Hematopoietic multipotent progenitor cell treated with erythropoietin and hydrocortisone succinate and interleukin-3 and kit ligand, for 15 days (in vitro differentiated cells): ENCODE measurements around the gene THEM4.

Source experiments
- DNase-seq: peaks from one replicate; pipeline ENCODE4 v3.0.0-alpha.2; 2015; ENCODE audit warnings: low spot score

THEM4 gene

GRCh38 chr1:151859891-151860293, 49.4 kb downstream of the THEM4 start:
- no peak for DNase-seq

- DNase-seq = no peak
Observed at GRCh38 chr1:151858886-151859665, 50.2 kb downstream of the THEM4 start.

DNA sequence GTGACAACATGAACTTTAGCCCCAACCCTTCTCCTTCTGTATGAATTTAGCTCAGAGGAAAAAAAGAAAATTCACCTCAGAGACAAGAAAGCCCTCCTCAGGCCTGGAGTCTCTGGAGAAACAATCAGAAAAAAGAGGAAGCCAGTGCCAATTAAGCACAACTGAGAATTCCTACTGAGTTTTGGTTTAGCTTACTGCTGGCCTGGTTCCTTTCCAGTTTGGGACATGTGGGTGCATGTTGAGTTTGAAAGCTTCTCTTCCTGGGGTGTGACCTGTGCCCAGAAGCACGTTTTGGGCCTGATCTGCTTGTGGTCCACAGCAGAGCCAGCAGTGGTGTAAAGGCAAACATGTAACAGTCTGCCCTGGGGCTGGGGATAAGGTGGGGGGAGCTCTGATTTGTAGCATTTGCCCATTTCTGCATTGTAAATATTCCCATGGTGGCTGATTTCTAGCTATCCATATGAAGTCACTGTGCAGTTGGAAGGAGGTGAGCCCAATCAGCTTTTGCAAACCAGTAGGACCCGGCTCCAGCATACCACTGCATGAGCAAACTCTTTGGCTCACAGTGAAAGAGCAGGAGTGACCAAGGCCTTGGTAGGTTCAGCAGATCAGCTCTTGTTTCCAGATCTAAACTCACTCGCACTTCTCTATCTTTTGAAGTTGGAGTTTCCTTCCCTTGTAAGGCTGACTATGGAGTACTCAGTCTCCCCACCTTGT, 51.1 kb downstream of the THEM4 start:
- no peak for DNase-seq

DNA sequence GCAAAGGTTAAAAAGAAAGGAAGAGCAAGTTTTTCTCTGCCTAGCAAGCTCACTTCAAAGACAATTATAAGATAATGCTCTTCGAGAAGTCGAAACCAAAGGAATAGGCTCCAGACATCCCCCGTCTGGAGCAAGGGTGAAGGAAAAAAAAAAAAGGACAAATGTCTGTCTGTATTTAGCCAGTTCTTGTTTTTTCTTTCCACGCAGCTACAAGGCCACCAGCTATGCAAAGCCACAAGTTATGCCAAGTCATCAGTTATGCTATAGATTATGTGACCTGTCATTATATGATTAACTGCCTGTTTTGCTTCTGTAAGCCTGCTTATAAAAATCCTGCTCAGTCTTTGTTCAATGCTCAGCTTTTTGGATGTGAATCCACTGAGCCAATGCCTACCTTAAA, 53.4 kb downstream of the THEM4 start:
- peak; percentile 62 for DNase-seq

- peak; percentile 63 for DNase-seq
Observed at GRCh38 chr1:151855516-151855915, 53.8 kb downstream of the THEM4 start.

GRCh38 chr1:151854658-151855057, 54.7 kb downstream of the THEM4 start:
- no peak for DNase-seq

- DNase-seq = peak; percentile 64
Observed at GRCh38 chr1:151853411-151853943, 55.8 kb downstream of the THEM4 start, which contains the start of gene THEM5. THEM5 (minus strand) TSS chr1:151853712; CDS start chr1:151853565, 147 bp downstream.

GRCh38 chr1:151852733-151853132, 56.6 kb downstream of the THEM4 start:
- no peak for DNase-seq

GRCh38 chr1:151851886-151852285, 57.4 kb downstream of the THEM4 start:
- no peak for DNase-seq

DNA sequence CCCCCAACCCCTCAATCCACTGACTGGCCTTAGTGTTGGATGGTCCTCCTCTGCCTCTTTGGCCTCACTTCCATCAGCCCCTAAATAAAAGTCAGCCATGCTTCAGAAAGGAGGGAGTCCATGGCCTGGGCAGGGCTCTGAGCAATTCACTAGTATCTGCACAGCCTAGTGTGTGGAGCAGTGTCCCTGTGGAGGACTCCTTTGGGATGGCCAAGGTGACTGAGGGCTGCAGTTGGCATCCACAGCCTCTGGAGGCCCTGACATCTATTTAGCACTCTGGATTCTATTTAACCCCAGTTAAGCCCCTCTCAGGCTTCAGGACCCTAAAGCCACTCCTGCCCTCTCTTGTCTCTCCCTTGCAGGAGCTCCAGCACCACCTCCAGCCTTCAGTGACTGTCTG, 59.4 kb downstream of the THEM4 start:
- DNase-seq = no peak

- no peak for DNase-seq
Observed at GRCh38 chr1:151849126-151849525, 60.2 kb downstream of the THEM4 start.

GRCh38 chr1:151847867-151848596, 61.3 kb downstream of the THEM4 start:
- no peak for DNase-seq

GRCh38 chr1:151846686-151847237, 62.5 kb downstream of the THEM4 start:
- DNase-seq = no peak

GRCh38 chr1:151846062-151846568, 63.2 kb downstream of the THEM4 start:
- no peak for DNase-seq

DNA sequence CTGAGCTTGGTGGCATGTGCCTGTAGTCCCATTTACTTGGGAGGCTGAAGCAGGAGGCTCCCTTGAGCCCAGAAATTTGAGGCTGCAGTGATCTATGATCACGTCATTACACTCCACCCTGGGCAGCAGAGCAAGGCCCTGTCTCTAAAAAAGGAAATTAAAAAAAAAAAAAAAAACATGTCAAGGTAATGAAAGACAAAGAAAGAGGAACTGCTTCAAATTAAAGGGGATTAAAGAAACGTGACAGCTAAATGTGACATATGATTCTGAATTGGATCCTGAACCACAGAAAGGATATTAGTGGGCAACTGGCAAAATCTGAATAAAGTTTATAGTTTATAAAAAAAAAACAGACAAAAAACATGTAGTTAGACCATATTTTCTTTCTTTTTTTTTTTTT, 65.9 kb downstream of the THEM4 start:
- DNase-seq = no peak

DNA sequence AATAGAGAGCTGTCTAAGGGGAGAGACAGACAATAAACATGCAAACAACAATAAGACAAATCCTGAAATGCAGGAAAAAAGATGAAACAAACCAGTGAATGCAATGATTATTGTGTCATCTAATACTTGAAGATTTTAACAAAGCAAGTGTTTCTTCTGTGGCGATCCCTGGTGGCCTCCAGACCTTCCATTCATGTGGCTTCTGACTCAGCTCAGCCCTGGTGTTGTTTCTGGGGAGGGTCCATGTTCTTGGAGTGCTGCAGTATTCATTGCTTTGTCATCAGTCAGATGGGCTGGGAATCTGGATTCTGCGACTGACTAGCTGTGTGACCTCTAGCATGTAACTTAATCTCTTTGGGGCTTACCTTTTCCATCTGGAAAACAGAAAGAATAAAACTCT, 68.2 kb downstream of the THEM4 start:
- DNase-seq = no peak

DNA sequence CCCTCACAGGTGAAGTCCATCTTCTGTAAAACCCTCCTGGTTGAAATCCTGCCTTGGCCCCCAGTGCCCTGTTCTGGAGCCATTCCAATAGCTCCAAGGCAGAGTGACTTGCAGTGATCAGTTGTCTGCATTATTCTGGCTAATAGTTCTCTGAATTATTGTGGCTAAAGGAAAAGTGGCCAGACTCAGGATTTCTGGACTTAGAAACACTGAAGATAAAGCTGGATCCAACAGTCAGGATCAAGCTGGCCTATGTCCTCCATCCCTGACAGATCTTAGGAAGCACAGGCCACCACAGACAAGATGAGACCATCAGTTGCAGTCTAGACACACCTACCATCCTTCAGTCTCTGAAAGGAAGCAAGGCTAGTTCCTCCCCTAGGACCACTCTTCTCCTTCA, 68.9 kb downstream of the THEM4 start:
- DNase-seq = no peak

DNA sequence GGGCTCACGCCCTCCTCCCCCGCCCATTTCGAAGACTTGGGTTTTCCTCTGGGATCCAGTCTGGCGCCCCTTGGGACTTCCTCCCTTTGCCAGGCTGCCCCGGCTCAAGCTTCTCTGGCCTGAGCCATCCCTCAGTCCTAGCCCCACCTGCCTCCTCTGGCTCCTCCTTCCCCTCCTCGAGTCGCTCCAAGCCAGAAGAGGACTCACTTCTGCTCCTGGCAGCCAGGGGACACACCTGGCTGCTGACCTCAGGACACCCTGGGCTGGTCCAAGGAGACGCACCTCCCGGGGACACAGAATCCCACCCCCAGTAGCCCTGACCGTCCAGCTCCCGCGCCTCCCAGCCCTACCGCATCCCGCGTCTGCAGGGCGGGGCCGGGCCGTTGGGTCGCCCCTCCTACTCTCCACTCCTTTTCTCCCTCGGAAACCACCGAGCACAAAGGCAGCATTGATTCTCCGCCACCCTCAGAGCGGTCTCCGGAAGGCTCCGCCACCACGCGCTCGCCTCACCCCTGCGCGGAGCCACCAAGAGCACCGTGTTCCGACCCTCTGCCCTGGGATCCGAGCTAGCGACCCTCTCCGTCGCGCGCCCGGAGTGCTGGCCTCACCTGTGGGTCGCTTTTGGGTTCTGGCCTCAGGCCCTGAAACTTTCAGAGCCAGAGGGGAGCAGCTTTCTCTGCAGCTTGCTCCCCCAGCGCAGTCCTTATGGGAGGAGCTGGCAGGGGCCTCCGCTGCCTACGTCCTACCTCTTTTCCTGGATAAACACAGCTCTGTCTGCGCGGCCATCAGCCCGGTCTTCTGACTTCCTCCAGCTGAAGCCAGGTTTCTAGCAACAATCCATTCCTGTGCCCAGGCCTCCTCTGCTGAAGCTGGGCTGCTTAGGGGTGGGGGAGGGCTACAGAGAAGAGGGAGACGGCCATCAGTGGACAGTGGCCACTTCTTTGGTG, 69.6 kb downstream of the THEM4 start, which contains the start of gene C2CD4D:
Gene C2CD4D (minus strand): TSS at position 364 of the 947 bp plus-strand sequence. CDS start 831 bp downstream, outside the sequence.
- no peak for DNase-seq

DNA sequence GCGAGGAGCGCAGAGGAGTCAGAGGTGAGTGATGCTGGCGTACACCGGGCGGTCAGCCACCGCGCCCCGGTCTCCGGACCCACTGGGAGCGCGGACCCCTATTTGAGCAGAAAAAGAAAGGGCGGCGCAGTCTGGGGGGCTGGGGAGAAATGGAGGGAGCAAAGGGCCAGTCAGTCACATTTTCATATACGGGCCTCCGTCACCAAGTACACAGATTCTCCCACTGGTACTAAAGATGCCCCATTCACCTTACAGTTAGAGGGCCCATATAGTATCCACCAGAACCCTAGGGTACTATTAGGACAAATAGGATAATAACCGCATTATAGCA, 70.3 kb downstream of the THEM4 start:
- DNase-seq = no peak

DNA sequence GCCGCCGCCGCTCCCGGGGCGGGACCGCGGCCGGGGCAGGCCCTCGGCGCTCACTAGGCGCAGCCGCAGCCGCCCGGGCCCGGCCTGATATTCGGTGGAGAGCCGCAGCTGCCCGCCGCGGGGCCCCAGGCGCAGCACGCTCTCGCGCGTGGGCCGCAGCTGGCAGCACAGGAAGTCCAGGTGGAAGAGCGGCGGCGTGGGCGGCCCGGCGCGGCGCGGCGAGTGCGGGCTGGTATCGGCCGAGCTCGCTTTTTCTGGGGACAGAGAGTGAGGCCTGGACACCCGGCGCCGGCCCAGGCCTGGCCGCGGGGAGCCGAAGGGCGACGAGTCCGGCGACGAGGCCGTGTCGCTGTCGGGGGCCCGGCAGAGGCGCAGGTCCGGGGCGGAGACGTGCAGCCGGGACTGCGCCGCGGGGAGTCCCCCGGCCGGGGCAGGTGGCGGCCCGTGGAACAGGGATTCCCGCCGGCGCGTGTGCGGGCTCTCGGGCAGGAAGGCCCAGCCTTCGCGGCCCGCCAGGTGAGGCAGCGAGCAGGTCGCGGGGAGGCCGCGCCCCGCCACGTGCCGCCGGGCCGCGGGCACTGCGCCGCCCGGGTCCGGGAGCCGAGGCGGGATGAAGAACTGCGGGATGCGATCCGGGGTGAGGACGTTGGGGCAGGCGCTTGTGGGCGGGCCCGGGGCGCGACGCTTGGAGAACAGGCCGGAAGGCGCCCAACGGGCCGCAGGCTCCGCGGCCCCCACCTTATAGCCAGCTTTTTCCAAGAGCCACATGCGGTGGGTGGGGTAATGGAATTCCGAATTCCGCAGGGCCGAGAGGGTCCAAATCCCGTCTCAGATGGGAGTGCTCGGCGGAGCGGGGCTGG, 70.9 kb downstream of the THEM4 start:
- no peak for DNase-seq
